ENCODE results near the gene TEX101.
"Not testable (repeated sequence)": the region's sequence is repeated elsewhere in the genome, so short reads cannot be mapped to it uniquely, and the experiment has no call there.

Gene TEX101

DNA sequence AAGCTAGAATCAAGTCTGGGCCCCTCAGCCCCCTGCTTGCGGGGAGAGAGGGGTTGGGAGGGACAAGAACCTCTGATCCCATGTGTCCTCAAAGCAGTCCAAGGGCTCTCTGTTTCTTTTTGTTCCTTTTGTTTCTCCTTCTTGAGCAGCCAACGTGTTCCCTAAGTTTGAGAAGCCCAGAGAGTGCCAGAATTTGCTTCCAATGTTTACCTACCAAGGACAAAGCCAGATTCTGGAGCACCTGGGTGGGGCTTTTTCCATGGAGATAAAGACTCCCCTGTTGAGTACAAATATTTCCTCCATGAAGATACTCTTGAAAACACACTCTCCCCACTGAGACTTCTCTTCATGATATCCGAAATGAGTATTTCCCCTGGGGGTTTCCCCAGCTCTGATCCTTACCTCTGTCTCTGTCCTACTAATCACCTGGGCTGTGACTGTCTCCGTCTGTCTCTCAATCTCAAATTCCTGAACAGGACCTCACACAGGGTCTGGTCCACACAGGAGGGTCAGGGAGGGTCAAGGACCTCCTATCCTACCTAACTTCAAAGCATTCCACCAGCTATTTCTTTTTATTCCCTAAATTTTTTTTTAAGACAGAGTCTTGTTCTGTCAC is 33.8 kb upstream of the TEX101 start:
- TF ChIP-seq, protein P1, sequence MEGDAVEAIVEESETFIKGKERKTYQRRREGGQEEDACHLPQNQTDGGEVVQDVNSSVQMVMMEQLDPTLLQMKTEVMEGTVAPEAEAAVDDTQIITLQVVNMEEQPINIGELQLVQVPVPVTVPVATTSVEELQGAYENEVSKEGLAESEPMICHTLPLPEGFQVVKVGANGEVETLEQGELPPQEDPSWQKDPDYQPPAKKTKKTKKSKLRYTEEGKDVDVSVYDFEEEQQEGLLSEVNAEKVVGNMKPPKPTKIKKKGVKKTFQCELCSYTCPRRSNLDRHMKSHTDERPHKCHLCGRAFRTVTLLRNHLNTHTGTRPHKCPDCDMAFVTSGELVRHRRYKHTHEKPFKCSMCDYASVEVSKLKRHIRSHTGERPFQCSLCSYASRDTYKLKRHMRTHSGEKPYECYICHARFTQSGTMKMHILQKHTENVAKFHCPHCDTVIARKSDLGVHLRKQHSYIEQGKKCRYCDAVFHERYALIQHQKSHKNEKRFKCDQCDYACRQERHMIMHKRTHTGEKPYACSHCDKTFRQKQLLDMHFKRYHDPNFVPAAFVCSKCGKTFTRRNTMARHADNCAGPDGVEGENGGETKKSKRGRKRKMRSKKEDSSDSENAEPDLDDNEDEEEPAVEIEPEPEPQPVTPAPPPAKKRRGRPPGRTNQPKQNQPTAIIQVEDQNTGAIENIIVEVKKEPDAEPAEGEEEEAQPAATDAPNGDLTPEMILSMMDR (IDR thresholded peaks at IDR 0.05; ENCODE audit: low read length): no peak
- no peak for TF ChIP-seq EZH2 (IDR thresholded peaks at IDR 0.05; ENCODE audit: borderline replicate concordance, low read length)
- H3K9ac ChIP-seq (ENCODE audit: low read length): no peak overlapping the region
- H3K9me2 ChIP-seq (ENCODE audit: low read depth, low read length): no peaks in the 10 kb centered on the region
- H3K36me3 ChIP-seq (ENCODE audit: insufficient read depth, low read length): no peaks in the 10 kb centered on the region
- no peaks in the 10 kb centered on the region for H3K9me3 ChIP-seq (ENCODE audit: low read length)
- no peaks in the 10 kb centered on the region for H3K27me3 ChIP-seq (ENCODE audit: insufficient read depth, low read length)
- no peak overlapping the region for H2AFZ ChIP-seq (ENCODE audit: low read length)
- no peaks in the 10 kb centered on the region for H3F3A ChIP-seq (ENCODE audit: insufficient read depth, low read length)
- no peaks in the 10 kb centered on the region for H3K4me1 ChIP-seq (ENCODE audit: insufficient read depth, low read length, severe bottlenecking)
- H3K27ac ChIP-seq (ENCODE audit: low read depth, low read length, poor library complexity, severe bottlenecking): no peak overlapping the region
- H4K20me1 ChIP-seq (ENCODE audit: insufficient read depth, low read length): no peaks in the 10 kb centered on the region
- no peaks in the 10 kb centered on the region for H3K79me2 ChIP-seq (ENCODE audit: insufficient read depth, low read length)
- no peak overlapping the region for H3K4me2 ChIP-seq (ENCODE audit: low read length)
- H3K4me3 ChIP-seq (ENCODE audit: low read depth, low read length, poor library complexity, severe bottlenecking): no peak overlapping the region

DNA sequence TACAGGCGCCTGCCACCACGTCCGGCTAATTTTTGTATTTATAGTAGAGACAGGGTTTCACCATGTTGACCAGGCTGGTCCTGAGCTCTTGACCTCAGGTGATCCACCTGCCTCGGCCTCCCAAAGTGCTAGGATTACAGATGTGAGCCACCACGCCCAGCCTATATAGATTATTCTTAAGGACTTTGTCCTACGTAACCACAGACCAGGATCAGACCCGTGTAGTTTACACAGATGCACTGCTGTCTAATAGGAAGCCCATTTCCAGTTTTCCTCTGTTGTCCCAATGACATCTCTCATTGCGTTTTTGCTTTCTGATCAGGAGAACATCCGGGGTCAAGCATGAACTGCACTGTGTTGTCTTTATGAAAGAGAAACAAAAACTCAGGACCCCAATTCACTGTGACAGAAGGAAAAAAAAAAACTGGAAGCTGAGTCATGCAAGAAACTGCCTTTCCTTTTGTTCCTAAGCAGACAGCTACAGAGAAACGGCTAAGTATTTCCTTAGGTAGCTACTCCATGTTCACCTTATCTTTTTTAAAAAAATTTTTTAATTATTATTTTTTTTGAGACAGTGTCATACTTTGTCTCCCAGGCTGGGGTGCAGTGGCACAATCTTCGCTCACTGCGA is 32.0 kb upstream of the TEX101 start:
- H3K9me3 ChIP-seq (ENCODE audit: low read length); H3K4me3 ChIP-seq (ENCODE audit: low read depth, low read length, poor library complexity, severe bottlenecking); H3K27ac ChIP-seq (ENCODE audit: low read depth, low read length, poor library complexity, severe bottlenecking); H3K27me3 ChIP-seq (ENCODE audit: insufficient read depth, low read length); H3K9ac ChIP-seq (ENCODE audit: low read length); H3K9me2 ChIP-seq (ENCODE audit: low read depth, low read length); H3K4me1 ChIP-seq (ENCODE audit: insufficient read depth, low read length, severe bottlenecking); H3F3A ChIP-seq (ENCODE audit: insufficient read depth, low read length); H4K20me1 ChIP-seq (ENCODE audit: insufficient read depth, low read length); H3K79me2 ChIP-seq (ENCODE audit: insufficient read depth, low read length); H3K4me2 ChIP-seq (ENCODE audit: low read length); H3K36me3 ChIP-seq (ENCODE audit: insufficient read depth, low read length); H2AFZ ChIP-seq (ENCODE audit: low read length): not testable (repeated sequence)

DNA sequence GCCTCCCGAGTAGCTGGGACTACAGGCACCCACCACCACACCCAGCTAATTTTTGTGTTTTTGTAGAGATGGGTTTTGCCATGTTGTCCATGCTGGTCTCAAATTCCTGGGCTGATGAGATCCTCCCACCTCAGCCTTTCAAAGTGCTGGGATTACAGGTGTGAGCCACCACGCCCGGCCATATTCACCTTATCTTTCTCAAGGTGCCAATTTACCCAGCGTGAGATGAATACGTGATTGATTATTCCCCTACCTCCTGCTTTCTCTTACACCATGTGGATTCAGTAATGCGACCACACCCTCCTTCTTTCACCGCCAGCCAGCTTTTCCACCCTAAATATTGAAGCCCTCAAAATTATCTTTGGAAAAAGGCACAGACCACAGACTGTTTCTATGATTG is 31.4 kb upstream of the TEX101 start:
- not testable (repeated sequence) for H2AFZ ChIP-seq (ENCODE audit: low read length)

DNA sequence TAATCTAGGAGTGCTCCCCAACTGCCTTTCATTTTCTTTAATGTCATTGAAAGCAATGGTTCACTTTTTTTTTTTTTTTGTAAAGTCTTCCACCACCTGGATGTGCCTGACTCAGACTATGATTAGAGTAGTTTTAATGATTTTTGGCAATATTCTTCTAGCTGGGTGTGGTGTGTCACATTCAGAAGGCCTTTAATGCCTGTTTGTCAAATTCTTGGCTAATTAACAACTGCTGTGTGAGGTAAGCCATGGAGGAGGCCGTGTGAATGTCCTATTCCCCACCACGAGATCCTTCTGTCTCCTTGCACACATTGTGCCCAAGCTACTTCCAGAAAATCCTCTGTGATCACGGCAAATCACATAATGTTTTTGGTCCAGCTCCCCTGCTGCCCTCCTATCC is 30.9 kb upstream of the TEX101 start:
- H3K27ac ChIP-seq (ENCODE audit: low read depth, low read length, poor library complexity, severe bottlenecking); H3K27me3 ChIP-seq (ENCODE audit: insufficient read depth, low read length); H3K4me2 ChIP-seq (ENCODE audit: low read length); H3F3A ChIP-seq (ENCODE audit: insufficient read depth, low read length); H3K36me3 ChIP-seq (ENCODE audit: insufficient read depth, low read length); H4K20me1 ChIP-seq (ENCODE audit: insufficient read depth, low read length); H3K9me2 ChIP-seq (ENCODE audit: low read depth, low read length); H3K9me3 ChIP-seq (ENCODE audit: low read length); H3K4me1 ChIP-seq (ENCODE audit: insufficient read depth, low read length, severe bottlenecking); H3K79me2 ChIP-seq (ENCODE audit: insufficient read depth, low read length); H3K4me3 ChIP-seq (ENCODE audit: low read depth, low read length, poor library complexity, severe bottlenecking); H3K9ac ChIP-seq (ENCODE audit: low read length); H2AFZ ChIP-seq (ENCODE audit: low read length): not testable (repeated sequence)

More for the DNA sequence above, 31.4 kb upstream of the TEX101 start:
- not testable (repeated sequence) for H3K9me2 ChIP-seq (ENCODE audit: low read depth, low read length); H3K9ac ChIP-seq (ENCODE audit: low read length); H3K4me2 ChIP-seq (ENCODE audit: low read length); H3F3A ChIP-seq (ENCODE audit: insufficient read depth, low read length); H3K4me3 ChIP-seq (ENCODE audit: low read depth, low read length, poor library complexity, severe bottlenecking); H3K79me2 ChIP-seq (ENCODE audit: insufficient read depth, low read length); H3K27me3 ChIP-seq (ENCODE audit: insufficient read depth, low read length); H3K27ac ChIP-seq (ENCODE audit: low read depth, low read length, poor library complexity, severe bottlenecking); H4K20me1 ChIP-seq (ENCODE audit: insufficient read depth, low read length); H3K9me3 ChIP-seq (ENCODE audit: low read length); H3K4me1 ChIP-seq (ENCODE audit: insufficient read depth, low read length, severe bottlenecking); H3K36me3 ChIP-seq (ENCODE audit: insufficient read depth, low read length)

DNA sequence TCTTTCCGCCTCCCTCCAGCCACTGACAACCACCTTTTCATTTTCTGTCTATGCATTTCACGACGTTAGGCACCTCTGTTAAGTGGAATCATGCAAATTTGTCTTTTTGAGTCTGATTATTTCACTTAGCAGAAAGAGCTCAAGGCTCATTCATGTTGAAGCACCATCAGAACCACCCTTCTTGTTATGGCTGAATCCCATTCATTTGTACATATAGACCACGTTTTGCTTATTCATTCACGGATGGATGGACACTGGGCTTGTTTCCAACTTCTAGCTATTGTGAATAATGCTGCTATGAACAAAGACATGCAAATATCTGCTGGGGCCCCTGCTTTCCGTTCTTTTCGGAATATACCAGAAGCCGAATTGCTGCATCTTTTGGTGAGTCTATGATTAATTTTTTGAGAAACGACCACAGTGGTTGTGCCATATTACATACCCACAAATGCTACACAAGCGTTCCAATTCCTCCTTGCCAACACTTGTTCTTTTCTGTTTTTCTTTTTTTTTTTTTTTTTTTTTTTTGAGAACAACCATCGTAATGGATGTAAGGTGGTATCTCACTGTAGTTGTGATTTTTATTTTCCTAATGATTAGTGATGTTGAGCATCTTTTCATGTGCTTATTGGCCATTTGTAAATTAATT is 23.7 kb upstream of the TEX101 start:
- H3K9me2 ChIP-seq (ENCODE audit: low read depth, low read length); H3K4me2 ChIP-seq (ENCODE audit: low read length); H3K9ac ChIP-seq (ENCODE audit: low read length); H2AFZ ChIP-seq (ENCODE audit: low read length); H3K4me1 ChIP-seq (ENCODE audit: insufficient read depth, low read length, severe bottlenecking); H3F3A ChIP-seq (ENCODE audit: insufficient read depth, low read length); H4K20me1 ChIP-seq (ENCODE audit: insufficient read depth, low read length); H3K27ac ChIP-seq (ENCODE audit: low read depth, low read length, poor library complexity, severe bottlenecking); H3K79me2 ChIP-seq (ENCODE audit: insufficient read depth, low read length); H3K36me3 ChIP-seq (ENCODE audit: insufficient read depth, low read length); H3K27me3 ChIP-seq (ENCODE audit: insufficient read depth, low read length); H3K9me3 ChIP-seq (ENCODE audit: low read length); H3K4me3 ChIP-seq (ENCODE audit: low read depth, low read length, poor library complexity, severe bottlenecking): not testable (repeated sequence)

DNA sequence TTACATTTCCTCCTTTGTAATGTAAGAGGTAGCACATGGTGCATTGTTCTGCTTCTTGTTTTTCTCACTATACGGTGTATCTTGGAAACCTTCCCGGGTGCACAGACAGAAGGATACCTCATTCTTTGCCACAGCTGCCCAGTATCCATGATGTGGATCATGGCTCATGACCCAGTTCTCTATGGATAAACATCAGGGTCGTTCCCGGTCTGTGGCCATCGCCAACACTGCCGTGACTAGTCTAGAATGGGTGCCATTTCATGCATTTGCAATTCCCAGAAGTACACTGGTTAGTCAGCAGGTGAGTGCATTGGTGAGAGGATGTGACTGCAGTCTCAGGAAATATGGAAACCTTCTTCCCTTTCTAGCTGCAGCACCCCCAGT is 23.1 kb upstream of the TEX101 start:
- not testable (repeated sequence) for H3K79me2 ChIP-seq (ENCODE audit: insufficient read depth, low read length); H3K9me3 ChIP-seq (ENCODE audit: low read length); H3K36me3 ChIP-seq (ENCODE audit: insufficient read depth, low read length); H3K9me2 ChIP-seq (ENCODE audit: low read depth, low read length); H3K4me2 ChIP-seq (ENCODE audit: low read length); H4K20me1 ChIP-seq (ENCODE audit: insufficient read depth, low read length); H3K27me3 ChIP-seq (ENCODE audit: insufficient read depth, low read length); H3K9ac ChIP-seq (ENCODE audit: low read length); H3K4me1 ChIP-seq (ENCODE audit: insufficient read depth, low read length, severe bottlenecking); H3K4me3 ChIP-seq (ENCODE audit: low read depth, low read length, poor library complexity, severe bottlenecking); H3F3A ChIP-seq (ENCODE audit: insufficient read depth, low read length); H3K27ac ChIP-seq (ENCODE audit: low read depth, low read length, poor library complexity, severe bottlenecking); H2AFZ ChIP-seq (ENCODE audit: low read length)

Data from OCI-LY1 (cell line).